Measurements from ENCODE around the gene RGSL1.

Gene RGSL1

DNA sequence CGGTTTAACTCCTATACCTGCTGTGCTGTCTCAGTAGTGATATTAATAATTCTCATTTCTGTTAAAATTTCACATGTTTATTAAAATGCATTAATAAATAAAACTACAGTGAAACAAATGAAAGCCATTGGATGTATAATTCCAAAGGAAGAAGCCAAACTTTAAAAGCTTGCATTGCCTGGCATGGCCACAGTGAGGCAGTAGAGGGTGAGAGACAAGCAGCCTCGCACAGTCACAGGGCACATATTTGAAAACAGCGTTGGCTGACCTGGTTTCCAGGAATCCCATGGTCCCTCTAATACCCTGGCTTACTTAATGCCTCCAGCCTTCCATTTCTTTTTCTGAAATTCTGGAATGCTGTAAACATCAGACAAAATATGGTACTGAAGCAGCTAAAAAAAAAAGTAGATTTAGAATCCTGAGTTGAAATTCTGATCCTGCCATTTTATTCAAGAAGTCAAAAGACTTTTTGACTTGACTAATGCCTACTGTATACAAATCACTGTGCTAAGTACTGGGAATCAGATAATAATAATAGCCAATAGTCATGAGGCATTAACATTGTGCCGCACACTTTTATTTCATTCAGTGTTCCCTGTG is 145.8 kb downstream of the RGSL1 start:
- peak in 4 of 5 donors; percentile 40 to 60 (median 44) for DNase-seq

DNA sequence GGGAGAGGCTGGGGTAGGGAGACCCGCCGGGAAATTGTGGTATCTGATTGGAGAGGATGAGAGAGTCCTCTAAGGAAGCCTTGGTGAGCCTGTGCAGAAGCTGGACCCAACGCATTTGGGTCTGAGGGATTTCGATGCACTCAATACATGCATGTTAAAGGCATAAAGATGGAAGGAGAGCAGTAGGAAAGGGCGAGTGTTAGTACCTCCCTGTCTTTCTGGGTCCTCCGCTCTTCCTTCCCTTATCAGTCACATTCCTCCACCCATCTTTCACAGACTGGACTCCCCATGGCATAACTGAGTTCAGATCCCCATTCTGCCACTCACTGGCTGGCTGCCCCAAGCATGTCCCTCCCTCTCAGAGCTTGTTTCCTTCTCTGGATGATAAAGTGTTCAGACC is 147.0 kb downstream of the RGSL1 start:
- no peak for DNase-seq

DNA sequence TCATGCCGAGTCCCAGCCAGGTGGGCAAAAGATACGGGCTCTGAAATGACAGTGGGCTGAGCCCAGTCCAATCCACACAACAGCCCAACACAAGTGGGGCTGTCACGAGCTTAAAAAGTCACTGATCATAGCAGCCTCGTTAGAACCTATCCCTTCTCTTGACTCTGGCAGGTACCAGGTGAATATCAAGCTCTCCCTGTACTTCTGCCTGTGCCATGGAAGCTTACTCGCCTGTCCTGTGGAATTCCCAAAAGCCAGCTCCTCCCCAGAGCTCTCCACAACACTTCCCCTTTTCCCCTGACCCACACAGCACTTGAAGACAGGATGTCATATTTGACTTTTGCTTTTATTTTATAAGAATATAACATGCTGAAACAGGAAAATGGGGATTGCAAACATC is 148.3 kb downstream of the RGSL1 start:
- no peak for DNase-seq

DNA sequence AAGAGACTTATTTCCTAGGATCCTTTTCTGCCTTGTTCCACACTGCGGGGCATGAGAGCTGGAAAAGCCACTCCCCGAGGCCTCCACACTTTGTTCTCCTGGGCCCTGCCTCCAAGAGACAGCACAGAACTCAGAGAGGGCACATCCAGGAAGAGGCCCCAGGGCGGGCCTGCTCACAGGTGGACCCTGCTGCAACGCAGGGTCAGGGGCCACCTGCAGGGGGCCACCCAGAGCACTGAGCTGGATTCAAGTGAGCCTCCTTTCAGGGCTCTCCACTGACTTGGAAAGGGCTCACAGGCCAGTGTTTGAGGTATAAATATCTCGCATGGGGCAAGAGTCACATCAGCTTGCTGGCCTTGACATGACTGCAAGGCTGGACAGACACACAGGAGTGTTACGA is 149.4 kb downstream of the RGSL1 start:
- peak in 1 of 5 donors; percentile 33 for DNase-seq

DNA sequence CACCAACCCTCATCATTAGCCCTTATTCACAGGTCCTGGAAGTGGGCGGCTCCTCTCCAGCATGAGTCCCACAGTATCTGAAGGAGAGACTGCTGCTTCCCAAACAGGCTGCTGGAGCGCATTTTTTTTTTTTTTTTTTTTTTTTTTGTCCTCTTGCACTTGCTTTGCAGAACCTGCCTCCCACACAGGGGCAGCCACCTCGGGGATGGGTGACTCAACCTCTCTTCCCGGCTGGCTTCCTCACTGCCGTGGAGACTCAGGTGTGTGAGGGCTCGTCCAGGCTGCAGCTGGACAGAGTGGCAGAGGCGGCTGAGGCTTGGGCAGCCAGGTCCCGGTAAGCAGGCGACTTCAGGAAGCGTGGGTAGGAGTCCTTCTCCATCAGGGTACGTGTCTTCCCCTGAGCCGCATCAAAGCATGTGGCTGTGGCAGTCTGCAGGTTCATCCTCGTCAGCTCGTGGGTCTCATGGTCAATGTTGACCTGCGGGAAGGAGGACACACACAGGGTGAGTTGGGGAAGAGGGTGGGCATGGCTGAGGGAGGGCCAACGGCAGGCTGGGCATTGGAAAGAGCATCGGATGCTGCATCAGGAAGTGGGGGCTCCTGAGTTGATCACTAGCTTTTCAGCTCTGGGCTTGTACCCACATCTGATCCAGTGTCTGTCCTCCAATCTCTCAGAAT is 150.2 kb downstream of the RGSL1 start:
- no peak for DNase-seq

DNA sequence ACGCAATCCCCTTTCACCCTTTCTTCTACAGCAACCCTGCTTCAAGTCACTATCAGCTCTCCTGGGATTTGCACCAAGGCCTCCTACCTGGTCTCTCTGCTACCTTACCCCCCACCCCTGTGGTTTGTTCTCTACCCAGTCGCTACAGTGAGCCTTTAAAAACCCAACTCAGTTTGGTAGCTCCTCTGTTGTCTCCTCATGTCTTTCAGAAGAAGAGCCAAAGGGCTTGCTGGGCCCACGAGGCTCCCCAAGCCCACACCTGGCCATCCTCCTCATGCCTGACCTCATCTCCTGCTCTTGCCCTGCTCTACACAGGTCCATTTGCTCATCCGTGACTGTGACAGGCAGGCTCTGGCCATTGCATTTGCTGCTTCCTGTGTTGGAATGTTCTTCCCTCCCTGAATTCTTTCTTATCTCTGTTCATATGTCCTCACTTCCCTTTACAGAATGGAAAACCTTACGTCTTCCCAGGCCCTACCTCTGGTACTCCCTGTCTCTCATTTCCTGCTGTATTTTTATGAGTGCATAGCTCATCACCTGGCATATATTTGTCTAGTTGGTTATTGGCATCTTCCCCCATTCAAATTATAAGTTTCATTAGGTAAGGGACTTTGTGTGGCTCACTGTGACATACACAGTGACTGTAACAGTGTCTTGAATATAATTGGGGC is 150.9 kb downstream of the RGSL1 start:
- DNase-seq, result no peak

DNA sequence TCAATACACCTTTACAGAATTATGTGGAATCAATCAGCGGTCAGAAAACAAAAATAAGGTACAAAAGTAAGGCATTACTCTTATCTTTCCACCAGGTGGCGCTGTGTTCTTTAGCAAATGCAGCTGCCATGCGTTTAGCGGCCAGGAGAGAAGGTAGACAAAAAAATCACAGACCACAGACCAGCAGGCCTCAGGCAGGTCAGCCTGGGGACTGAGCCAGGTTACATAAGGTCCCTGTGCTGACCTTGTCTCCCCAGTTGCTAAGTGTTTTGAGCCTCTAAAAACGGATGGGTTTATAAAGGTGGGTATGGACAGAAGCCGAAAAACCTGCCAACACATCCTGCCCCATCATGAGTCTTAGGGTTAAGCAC is 151.5 kb downstream of the RGSL1 start:
- peak; percentile 27 to 74 (median 59) for DNase-seq

DNA sequence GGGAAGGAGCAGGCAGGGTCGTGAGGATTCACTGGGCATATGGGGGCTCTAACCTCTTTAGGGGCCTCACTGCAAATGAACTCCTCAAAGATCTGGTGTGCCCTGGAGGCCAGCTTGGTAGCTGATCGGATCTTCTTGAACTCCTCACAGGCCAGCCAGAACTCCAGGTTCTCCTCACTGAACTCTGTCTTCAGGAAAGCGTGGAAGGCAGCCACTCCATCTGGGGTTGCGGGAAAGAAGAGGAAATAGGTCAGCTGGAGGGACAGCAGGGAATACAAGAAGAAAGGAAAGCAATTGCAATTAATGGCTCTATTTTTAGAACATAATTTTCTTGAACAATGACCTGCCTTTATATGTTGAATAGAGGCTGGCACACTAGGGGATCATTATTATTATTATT is 152.0 kb downstream of the RGSL1 start:
- DNase-seq, result no peak

DNA sequence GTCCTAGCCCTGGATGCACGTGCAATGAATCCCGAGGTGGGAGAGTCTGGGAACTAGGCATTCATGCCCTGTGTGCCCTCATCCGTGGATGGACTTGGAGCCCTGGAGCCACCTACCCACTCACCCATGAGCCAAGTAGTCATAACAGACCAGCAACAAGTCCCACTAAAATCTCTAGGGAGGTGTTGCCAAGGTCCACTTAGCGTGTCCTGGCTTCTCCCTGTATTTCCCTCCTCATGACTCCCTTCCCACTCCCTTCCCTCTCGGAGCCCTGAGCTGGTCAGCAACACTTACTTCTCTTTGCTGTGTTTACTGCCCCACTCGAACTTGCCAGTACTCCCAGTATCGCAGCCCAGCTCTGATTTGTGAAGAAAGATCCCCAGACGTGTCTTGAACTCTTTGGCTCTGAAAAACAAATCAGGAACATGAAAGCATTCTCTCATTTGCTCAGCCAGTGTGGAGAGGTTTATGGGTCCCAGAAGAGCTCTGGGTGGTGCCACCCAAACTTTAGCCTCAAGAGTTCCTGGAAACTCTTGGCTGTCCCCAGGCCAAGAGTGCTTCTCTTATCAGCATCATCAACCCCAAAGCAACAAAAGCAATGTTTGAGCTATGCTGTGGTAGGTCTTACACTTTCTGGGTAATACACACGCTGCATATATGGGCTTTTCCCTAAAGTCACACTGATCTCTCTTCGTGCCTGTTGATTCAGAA is 153.1 kb downstream of the RGSL1 start:
- DNase-seq, result peak in 1 of 5 donors; percentile 79

DNA sequence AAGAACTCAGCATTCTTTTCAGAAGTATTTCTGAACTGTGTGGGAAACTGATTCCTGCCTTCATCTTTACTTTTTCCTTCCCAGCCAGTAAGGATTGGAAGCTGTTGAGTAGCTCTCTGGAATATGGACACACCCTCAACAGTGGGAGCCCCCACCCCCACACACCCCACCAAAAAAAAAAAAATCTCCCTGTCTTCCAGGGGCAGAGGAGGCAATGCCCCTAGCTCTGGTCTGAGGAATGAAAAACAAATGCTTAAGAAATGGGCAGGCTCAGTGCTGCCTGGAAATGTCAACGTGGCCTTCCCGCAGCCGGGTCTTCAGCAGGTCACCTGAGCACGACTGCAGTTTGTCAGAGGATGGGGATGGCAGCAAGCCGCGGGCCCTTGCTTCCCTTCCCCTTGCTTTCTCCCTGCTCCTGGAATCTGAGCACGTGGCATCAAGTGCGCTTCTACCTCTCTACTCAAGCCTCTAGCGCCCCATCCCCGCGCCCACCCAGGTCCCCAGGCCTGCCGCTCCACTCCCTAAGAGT is 153.8 kb downstream of the RGSL1 start:
- DNase-seq, result no peak

DNA sequence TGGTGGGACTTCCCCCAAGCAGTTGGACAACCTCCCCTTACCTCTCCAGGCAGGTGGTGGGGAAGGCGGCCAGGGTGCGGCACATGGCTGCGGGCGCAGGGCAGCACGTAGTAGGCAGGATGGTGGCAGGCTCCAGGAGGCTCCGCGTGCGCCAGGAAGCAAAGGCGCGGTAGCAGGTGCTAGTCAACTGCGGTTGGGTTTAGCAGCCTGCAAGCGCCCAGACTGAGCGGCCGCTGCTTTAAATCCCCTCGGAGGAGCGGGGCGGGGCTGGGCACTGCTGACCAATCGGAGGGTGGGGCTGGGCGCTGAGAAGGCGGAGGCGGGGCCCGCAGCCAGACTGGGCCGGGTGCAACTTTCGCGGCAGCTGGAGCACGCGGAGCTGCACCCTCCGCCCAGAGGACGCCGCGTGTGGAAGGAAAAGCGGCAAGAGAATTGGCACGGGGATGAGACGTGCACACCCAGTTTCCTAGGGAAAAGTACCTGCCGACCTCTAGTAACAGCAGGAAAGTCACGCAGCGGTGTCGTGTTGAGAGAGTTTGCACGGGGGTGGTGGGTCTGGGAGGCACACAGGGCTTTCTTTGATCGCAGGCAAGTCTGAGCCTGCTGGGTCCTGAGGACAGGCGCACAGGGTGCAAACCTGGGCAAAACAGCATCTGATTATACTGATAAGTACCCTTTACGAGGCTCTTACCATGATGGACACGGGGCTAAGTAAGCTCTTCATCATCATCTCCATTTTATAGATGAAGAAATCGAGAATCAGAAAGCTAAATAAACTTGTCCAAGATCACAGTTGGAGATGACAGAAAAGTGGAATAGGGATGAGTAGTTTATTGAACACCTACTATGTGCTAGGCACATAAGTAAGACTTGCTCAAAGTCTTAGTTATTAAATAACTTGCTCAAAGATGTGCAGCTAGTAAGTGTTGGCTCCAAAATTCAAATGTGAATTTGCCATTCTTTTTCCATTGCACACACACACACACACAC is 154.5 kb downstream of the RGSL1 start, which contains the start of gene RGS16:
Gene RGS16, minus strand, starts transcription at position 215 of the 990 bp plus-strand sequence. Its CDS starts 130 bp downstream, at position 85.
- peak; percentile 76 to 94 (median 82) for DNase-seq

DNA sequence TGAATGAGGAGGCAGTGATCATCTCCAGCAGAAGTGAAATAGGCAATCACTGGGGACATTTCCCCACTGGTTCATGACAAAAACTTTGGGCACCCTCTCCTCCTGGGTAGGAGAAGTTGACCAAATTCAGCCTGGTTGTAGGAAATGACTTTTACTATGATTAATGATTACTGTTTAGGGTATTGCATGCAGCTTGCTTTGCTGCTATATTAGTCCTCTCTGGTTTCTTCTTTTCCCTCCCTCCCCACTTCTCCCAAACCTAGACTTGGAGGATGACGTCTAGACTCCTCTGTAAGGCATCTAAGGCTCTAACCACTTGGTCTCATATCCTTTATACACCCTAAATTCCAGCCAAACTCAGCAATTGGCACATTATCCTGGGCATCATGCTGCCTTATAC is 157.6 kb downstream of the RGSL1 start:
- DNase-seq, result no peak

DNA sequence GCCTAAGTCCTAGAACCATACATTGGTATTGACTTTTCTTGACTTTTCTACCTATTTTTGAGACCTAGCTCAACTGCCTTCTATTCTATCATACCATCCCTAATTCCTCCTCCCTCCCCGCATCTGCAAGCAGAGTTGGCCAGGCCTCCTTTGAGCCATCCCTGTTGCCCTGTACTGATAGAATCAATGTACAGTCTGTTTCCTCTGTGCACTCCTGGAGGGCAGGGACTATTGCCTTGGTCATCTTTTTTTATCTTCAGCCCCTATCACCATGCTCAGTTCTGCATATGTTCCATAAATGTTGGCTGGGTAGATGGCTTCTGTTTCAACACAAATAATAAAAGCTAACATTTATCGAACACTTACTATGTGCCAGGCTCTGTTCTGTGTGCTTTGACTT is 158.3 kb downstream of the RGSL1 start:
- DNase-seq, result no peak

DNA sequence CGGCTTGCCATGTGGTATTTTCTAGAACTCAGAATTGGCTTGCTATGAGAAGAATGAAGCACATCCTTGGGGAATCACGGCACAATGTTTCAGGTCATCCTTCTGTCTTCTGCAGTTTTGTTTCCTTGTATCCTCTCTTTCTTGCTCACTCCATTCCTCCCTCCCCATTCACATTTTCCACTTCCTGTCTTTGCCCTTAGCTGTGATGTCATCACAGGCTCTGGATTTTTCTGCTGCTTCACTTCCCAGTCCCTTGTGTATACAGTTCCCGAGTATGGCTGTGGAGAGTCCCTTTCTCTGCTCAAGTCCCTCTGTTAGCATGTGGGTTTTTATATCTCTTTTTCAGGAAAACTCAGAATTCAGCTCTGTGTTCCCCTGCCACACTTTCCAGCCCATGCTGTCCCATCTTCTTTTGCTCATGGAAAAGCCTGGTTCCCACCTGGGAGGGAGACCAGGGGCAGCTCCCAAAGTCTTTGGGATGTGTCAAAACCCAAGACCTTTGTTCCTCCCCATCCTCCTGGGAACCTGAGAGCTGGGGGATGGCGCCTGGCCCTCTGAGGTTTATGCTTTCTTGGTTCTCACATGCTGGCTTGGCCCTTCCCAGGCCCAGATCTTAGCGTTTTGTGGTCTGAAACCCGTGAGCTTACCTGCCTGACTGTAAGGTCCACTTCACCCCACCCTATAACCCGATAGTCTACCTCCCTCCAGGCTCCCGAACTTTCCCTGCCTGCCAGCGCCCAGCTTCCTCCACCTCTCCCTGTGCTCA is 159.1 kb downstream of the RGSL1 start:
- DNase-seq, result no peak
